Endothelial cell of umbilical vein (primary cell): Measurements from ENCODE around the gene HMGA1. TPM values are rescaled to one million over a fixed set of nuclear protein-coding genes. Genes with fewer than 3 reads are reported as not detected.

ENCODE experiments used
- BruUV-seq: library from RNA; stranded (reverse); fragments of 400-500 nt; replicated peaks from 2 replicates; lab custom pipeline; 2021; lab: Mats Ljungman, UMichigan
- CTCF ChIA-PET: fragments of 300-600, 350-600 bp; sonication (Branson Sonifier 250); formaldehyde crosslinking; loops from one replicate; lab custom pipeline; 2021; ENCODE audit warnings: antibody characterized with exemption, inconsistent platforms; lab: Charles Lee
- POLR2A ChIA-PET: fragments of 300-600, 350-600 bp; sonication (Branson Sonifier 250); formaldehyde crosslinking; loops from one replicate; lab custom pipeline; 2021; ENCODE audit warnings: antibody characterized with exemption, inconsistent platforms; lab: Charles Lee
- DNase-seq: peaks from one replicate; pipeline ENCODE4 v3.0.0-alpha.2; 2011; ENCODE audit warnings: low read depth, low spot score
- FAIRE-seq: peaks from 2 replicates; lab custom pipeline; 2011; peaks lifted over from hg19 to GRCh38; lab: Jason Lieb, UNC
- H2AFZ ChIP-seq: 2 replicates; pipeline ENCODE4 v1.6.0; 2012; ENCODE audit warnings: low read depth, low read length, control low read depth, inconsistent platforms
- H3K27ac ChIP-seq: 2 replicates; pipeline ENCODE4 v1.5.1; 2011; ENCODE audit warnings: low read depth, mild to moderate bottlenecking, control low read depth, low read length, moderate library complexity; ENCODE audit not compliant: insufficient read depth
- H3K27me3 ChIP-seq, 2 experiments: 2 replicates each; pipeline versions ENCODE4 v1.6.0 to v1.6.1; 2011; ENCODE audit warnings: low read length in 2 of 2, mixed read lengths in 1 of 2; ENCODE audit not compliant: control insufficient read depth in 2 of 2, insufficient read depth in 2 of 2
- H3K36me3 ChIP-seq, 2 experiments: 2 replicates in 1 of 2; 3 replicates in 1 of 2; pipeline ENCODE4 v1.5.1; 2011; ENCODE audit warnings: low read length in 2 of 2, mild to moderate bottlenecking in 1 of 2, moderate library complexity in 1 of 2; ENCODE audit not compliant: control insufficient read depth in 2 of 2, insufficient read depth in 2 of 2; ENCODE audit errors: extremely low read depth in 1 of 2
- H3K4me1 ChIP-seq: 3 replicates; pipeline ENCODE4 v1.5.1; 2011; ENCODE audit warnings: mild to moderate bottlenecking, low read length; ENCODE audit not compliant: control insufficient read depth, insufficient read depth; ENCODE audit errors: extremely low read depth
- H3K4me2 ChIP-seq: 2 replicates; pipeline ENCODE4 v1.6.1; 2011; ENCODE audit warnings: low read length, control low read depth, mixed read lengths; ENCODE audit not compliant: insufficient read depth
- H3K4me3 ChIP-seq, 3 experiments: fragments of 200-600 bp in 1 of 3; sonication (generic), shearing (Covaris generic) in 1 of 3; replicated peaks in 1 of 3; 2 replicates each; pipeline ENCODE4 v1.5.1; 2011 to 2016; ENCODE audit warnings: control low read depth in 3 of 3, low read length in 3 of 3, mild to moderate bottlenecking in 2 of 3, inconsistent platforms in 1 of 3, low read depth in 1 of 3, moderate library complexity in 1 of 3; ENCODE audit not compliant: insufficient read depth in 1 of 3
- H3K79me2 ChIP-seq: 2 replicates; pipeline ENCODE4 v1.6.0; 2012; ENCODE audit warnings: low read length, inconsistent platforms; ENCODE audit not compliant: control insufficient read depth, insufficient read depth
- H3K9ac ChIP-seq: replicated peaks from 2 replicates; pipeline ENCODE3; 2011; ENCODE audit warnings: low read length, control low read depth; ENCODE audit not compliant: insufficient read depth; ENCODE audit errors: extremely low read depth
- H3K9me1 ChIP-seq: replicated peaks from 3 replicates; pipeline ENCODE4 v1.6.0; 2011; ENCODE audit warnings: mild to moderate bottlenecking, low read length; ENCODE audit not compliant: control insufficient read depth, insufficient read depth; ENCODE audit errors: extremely low read depth
- H3K9me3 ChIP-seq: replicated peaks from 2 replicates; pipeline ENCODE4 v1.5.1; 2012; ENCODE audit warnings: low read length, inconsistent platforms; ENCODE audit not compliant: control insufficient read depth, insufficient read depth
- H4K20me1 ChIP-seq: replicated peaks from 2 replicates; pipeline ENCODE3; 2011; ENCODE audit warnings: mild to moderate bottlenecking, low read length; ENCODE audit not compliant: control insufficient read depth, insufficient read depth; ENCODE audit errors: extremely low read depth
- EZH2 ChIP-seq: IDR thresholded peaks from 2 replicates; pipeline ENCODE4 v1.6.1; 2012; ENCODE audit warnings: borderline replicate concordance, low read depth, mild to moderate bottlenecking, moderate library complexity, low read length, inconsistent platforms; ENCODE audit not compliant: severe bottlenecking
- FOS ChIP-seq: IDR thresholded peaks from 2 replicates; pipeline ENCODE4 v1.6.1; 2011; ENCODE audit warnings: mild to moderate bottlenecking, low read length, moderate library complexity, borderline replicate concordance; ENCODE audit not compliant: insufficient read depth
- GATA2 ChIP-seq: IDR thresholded peaks from 2 replicates; pipeline ENCODE4 v1.7.0; 2011; ENCODE audit warnings: low read depth, mild to moderate bottlenecking, moderate library complexity, mixed read lengths, low read length; ENCODE audit not compliant: insufficient read length, insufficient read depth
- JUN ChIP-seq: IDR thresholded peaks from 2 replicates; pipeline ENCODE4 v1.6.1; 2011; ENCODE audit warnings: borderline replicate concordance, low read depth; ENCODE audit not compliant: insufficient read length, insufficient read depth
- MYC ChIP-seq: IDR thresholded peaks from one replicate; pipeline ENCODE4 v1.6.1; 2011; ENCODE audit warnings: mild to moderate bottlenecking, low read depth, low read length
- POLR2A ChIP-seq: IDR thresholded peaks from 2 replicates; pipeline ENCODE4 v1.6.1; 2012; ENCODE audit warnings: low read depth, mild to moderate bottlenecking, control low read depth, low read length
- POLR2AphosphoS5 ChIP-seq: IDR thresholded peaks from 2 replicates; pipeline ENCODE4 v1.6.1; 2012; ENCODE audit warnings: low read depth, mild to moderate bottlenecking, control low read depth, low read length, moderate library complexity; ENCODE audit not compliant: insufficient read depth
- dilution Hi-C: fragments of 300-500 bp; cut with MboI; formaldehyde crosslinking; loops from one replicate; pipeline ENCODE4 v1.15.0; 2019; ENCODE audit warnings: low sequenced_read_pairs; ENCODE audit not compliant: extremely low pct_ligation_motif_present
- intact Hi-C: fragments of 100-400 bp; cut with micrococcal nuclease; formaldehyde crosslinking; loops from one replicate; pipeline ENCODE4 v1.10.0; 2022
- polyA plus RNA-seq, 4 experiments: library from polyadenylated mRNA; depleted of rRNA in 3 of 4; stranded (reverse) in 3 of 4; unstranded in 1 of 4; fragments of >200 nt; gene quantifications; 2 replicates each; pipeline versions ENCODE4 v1.2.1 to v1.2.3, GENCODE V29; 2011 to 2012; ENCODE audit warnings: missing spikeins in 1 of 4
- total RNA-seq: library from RNA; stranded (reverse); gene quantifications from 2 replicates; pipeline ENCODE4 v1.2.3, GENCODE V29; 2021
- TF ChIP-seq, protein P1 (sequence below): IDR thresholded peaks from 2 replicates; pipeline ENCODE4 v1.6.1; 2011; ENCODE audit not compliant: insufficient read depth, insufficient read length
- TF ChIP-seq, protein P2 (sequence below), 2 donors: IDR thresholded peaks; 1 replicate in 1 of 2; 2 replicates in 1 of 2; pipeline ENCODE4 v1.5.1; 2011; ENCODE audit warnings: low read length in 2 of 2, mild to moderate bottlenecking in 2 of 2, moderate library complexity in 2 of 2, control low read depth in 1 of 2, inconsistent platforms in 1 of 2, low read depth in 1 of 2; ENCODE audit not compliant: insufficient read depth in 1 of 2; ENCODE audit errors: extremely low read depth in 1 of 2

Gene HMGA1
- total and polyA plus RNA-seq, 2 donors (not counting 3 experiments of a cell fraction or from before 2014, with no cell fraction given) = 425 to 1,108 TPM

DNA sequence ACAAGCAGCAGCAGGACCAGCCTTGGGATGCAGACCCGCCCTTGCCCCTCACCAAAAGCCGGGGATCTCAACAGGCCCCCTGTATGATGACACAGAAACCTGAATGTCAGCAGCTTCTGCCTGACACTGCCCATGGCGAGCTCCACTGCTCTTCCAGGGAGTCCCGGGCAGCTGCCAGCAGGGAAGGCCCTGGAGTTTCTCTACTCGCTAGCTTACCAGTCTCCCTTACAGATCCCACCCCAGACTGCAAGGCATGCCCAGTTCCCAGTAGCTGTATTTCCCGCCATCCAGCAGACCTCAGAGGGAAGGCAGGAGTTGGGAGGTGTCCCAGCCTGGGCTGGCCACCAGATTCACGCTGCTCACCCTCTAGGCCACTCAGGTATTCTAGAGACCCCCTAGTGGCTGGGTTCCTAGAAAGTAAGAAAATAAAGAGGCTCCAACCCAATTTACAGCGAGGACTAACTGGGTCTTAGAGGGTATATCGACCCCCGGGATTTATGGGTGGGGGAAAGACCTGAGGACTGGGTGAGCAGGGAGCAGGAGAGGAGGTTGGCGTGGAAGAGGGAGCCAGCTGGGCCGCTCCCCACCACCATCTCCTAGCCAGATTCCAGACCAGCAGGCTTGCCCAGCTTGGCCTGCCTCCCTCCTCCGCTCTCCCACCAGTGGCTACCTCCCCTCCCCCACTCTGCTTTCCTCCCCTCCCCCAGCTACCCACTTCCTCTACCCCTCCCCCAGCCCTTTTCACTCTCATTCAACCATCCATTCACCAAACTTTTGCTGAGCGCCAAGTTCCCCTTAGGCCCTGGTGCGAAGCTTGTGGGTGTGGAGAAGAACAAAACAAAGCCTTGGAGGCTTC is 9.7 kb upstream of the HMGA1 start:
- TF ChIP-seq JUN = no peak
- TF ChIP-seq POLR2A = no peak
- TF ChIP-seq POLR2AphosphoS5 = no peak
- TF ChIP-seq, protein P1, sequence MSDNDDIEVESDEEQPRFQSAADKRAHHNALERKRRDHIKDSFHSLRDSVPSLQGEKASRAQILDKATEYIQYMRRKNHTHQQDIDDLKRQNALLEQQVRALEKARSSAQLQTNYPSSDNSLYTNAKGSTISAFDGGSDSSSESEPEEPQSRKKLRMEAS = no peak
- TF ChIP-seq MYC = no peak
- TF ChIP-seq, protein P2, sequence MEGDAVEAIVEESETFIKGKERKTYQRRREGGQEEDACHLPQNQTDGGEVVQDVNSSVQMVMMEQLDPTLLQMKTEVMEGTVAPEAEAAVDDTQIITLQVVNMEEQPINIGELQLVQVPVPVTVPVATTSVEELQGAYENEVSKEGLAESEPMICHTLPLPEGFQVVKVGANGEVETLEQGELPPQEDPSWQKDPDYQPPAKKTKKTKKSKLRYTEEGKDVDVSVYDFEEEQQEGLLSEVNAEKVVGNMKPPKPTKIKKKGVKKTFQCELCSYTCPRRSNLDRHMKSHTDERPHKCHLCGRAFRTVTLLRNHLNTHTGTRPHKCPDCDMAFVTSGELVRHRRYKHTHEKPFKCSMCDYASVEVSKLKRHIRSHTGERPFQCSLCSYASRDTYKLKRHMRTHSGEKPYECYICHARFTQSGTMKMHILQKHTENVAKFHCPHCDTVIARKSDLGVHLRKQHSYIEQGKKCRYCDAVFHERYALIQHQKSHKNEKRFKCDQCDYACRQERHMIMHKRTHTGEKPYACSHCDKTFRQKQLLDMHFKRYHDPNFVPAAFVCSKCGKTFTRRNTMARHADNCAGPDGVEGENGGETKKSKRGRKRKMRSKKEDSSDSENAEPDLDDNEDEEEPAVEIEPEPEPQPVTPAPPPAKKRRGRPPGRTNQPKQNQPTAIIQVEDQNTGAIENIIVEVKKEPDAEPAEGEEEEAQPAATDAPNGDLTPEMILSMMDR (IDR thresholded peaks at IDR 0.05; ENCODE audit: extremely low read depth in 1 of 2, insufficient read depth in 1 of 2, low read depth in 1 of 2, low read length in 2 of 2) = no peak
- TF ChIP-seq FOS = no peak
- TF ChIP-seq EZH2 = no peak
- TF ChIP-seq GATA2 = no peak
- Histone ChIP-seq H3K9ac (no peak overlapping the region), H3K27ac (no peak overlapping the region), H4K20me1 (no peaks in the 10 kb centered on the region), H3K36me3 (no peaks in the 10 kb centered on the region), H3K9me1 (no peaks in the 10 kb centered on the region), H3K27me3 (no peaks in the 10 kb centered on the region), H3K79me2 (no peaks in the 10 kb centered on the region), H3K4me1 (peaks cover 16% of the 10 kb centered on the region), H3K4me3 (no peak overlapping the region), H3K4me2 (no peak overlapping the region), H2AFZ (no peak overlapping the region), H3K9me3 (no peaks in the 10 kb centered on the region)
- DNase-seq (no peak), FAIRE-seq (no peak)
- ChIA-PET CTCF (interaction anchor here (0.7 to 1.0 kb wide), 3 partner anchors 16 to 31 kb away, joined by 3 to 4 read pairs (median 3); no protein-coding TSS in a partner anchor), POLR2A (interaction anchor here (2.4 kb wide), 1 partner anchor 10 kb away, joined by 10 read pairs; the partner anchor contains the start of gene HMGA1)
- intact Hi-C loops = no loop called here
- dilution Hi-C loops = no loop called here
- BruUV-seq = no TSS peak
